Parathyroid adenoma (tissue), 2 donors: ENCODE measurements around the gene MYLK.

Experiments
- H2AFZ ChIP-seq: fragments of 300-600 bp; sonication (generic); one replicate; pipeline ENCODE4 v1.7.0; 2017; ENCODE audit warnings: antibody characterized with exemption, mild to moderate bottlenecking
- H3K27ac ChIP-seq: fragments of 300-600 bp; sonication (generic); one replicate; pipeline ENCODE4 v1.7.0; 2017
- H3K27me3 ChIP-seq: fragments of 300-600 bp; sonication (generic); one replicate; pipeline ENCODE4 v1.7.0; 2017; ENCODE audit warnings: low read length; ENCODE audit not compliant: control insufficient read depth, insufficient read depth
- H3K36me3 ChIP-seq: fragments of 300-600 bp; sonication (generic); one replicate; pipeline ENCODE4 v1.7.0; 2017; ENCODE audit warnings: low read length; ENCODE audit not compliant: control insufficient read depth, insufficient read depth
- H3K4me1 ChIP-seq: fragments of 300-600 bp; sonication (generic); one replicate; pipeline ENCODE4 v1.7.0; 2017; ENCODE audit warnings: control low read depth
- H3K4me2 ChIP-seq: fragments of 300-600 bp; sonication (generic); one replicate; pipeline ENCODE4 v1.7.0; 2017; ENCODE audit warnings: low read length
- H3K4me3 ChIP-seq: fragments of 300-600 bp; sonication (generic); one replicate; pipeline ENCODE4 v1.7.0; 2017; ENCODE audit warnings: low read depth, low read length
- H3K79me2 ChIP-seq: fragments of 300-600 bp; sonication (generic); one replicate; pipeline ENCODE4 v1.7.0; 2017; ENCODE audit warnings: control low read depth
- H3K9ac ChIP-seq: fragments of 300-600 bp; sonication (generic); one replicate; pipeline ENCODE4 v1.7.0; 2017; ENCODE audit warnings: mild to moderate bottlenecking
- H3K9me3 ChIP-seq: fragments of 300-600 bp; sonication (generic); one replicate; pipeline ENCODE4 v1.7.0; 2017; ENCODE audit warnings: low read length; ENCODE audit not compliant: control insufficient read depth
- TF ChIP-seq, protein P1 (sequence below): fragments of 300-600 bp; sonication (generic); IDR thresholded peaks from one replicate; pipeline ENCODE4 v1.7.0; 2017; ENCODE audit warnings: antibody characterized with exemption, mild to moderate bottlenecking
- donor health status: primary hyperparathyroidism.

The MYLK gene

DNA sequence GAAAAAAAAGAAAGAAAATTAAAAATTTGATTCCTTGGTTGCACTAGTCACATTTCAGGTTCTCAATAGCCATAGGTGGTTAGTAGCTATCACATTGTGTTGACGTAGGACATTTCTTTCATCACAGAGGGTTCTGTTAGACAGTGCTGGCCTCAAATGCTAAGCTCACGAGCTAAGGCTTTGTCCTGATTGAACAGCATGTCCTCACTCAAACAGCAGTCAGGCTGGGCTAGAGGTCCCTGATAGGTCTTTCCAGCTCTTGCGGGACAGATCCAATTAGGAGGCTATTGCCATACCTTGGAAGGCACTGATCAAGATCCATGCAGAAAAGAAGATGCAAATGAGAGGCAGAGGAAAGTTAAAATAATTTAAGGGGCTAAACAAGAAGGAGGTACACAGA is 213.4 kb downstream of the MYLK start:
- Histone ChIP-seq H3K4me3 (no peak overlapping the region), H3K9me3 (no peaks in the 10 kb centered on the region), H3K9ac (no peak overlapping the region), H3K36me3 (no peaks in the 10 kb centered on the region), H3K27me3 (no peaks in the 10 kb centered on the region), H3K27ac (no peak overlapping the region), H2AFZ (no peak overlapping the region), H3K4me1 (no peaks in the 10 kb centered on the region), H3K79me2 (no peaks in the 10 kb centered on the region), H3K4me2 (no peak overlapping the region)
- TF ChIP-seq, protein P1, sequence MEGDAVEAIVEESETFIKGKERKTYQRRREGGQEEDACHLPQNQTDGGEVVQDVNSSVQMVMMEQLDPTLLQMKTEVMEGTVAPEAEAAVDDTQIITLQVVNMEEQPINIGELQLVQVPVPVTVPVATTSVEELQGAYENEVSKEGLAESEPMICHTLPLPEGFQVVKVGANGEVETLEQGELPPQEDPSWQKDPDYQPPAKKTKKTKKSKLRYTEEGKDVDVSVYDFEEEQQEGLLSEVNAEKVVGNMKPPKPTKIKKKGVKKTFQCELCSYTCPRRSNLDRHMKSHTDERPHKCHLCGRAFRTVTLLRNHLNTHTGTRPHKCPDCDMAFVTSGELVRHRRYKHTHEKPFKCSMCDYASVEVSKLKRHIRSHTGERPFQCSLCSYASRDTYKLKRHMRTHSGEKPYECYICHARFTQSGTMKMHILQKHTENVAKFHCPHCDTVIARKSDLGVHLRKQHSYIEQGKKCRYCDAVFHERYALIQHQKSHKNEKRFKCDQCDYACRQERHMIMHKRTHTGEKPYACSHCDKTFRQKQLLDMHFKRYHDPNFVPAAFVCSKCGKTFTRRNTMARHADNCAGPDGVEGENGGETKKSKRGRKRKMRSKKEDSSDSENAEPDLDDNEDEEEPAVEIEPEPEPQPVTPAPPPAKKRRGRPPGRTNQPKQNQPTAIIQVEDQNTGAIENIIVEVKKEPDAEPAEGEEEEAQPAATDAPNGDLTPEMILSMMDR = no peak

DNA sequence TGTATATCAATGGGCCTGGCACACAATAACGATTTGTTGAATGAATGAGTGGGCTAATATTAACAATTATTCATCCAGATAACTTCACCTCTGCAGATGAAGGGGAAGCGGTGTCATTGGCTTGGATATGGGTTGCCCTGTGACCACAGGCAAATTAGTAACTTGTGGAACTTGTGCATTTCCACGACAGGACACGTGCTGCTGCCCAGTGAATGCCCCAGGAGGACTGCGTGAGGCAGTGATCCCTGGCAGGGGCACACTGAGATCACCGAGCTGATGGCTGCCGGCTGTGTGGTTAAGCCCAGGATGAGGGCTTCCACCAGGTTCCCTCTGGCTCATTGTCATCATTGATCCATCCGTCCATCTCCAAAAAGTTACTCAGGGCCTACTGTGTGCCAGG is 215.2 kb downstream of the MYLK start:
- no peak overlapping the region for H3K27ac ChIP-seq
- TF ChIP-seq, protein P1 = no peak
- no peaks in the 10 kb centered on the region for H3K36me3 ChIP-seq

DNA sequence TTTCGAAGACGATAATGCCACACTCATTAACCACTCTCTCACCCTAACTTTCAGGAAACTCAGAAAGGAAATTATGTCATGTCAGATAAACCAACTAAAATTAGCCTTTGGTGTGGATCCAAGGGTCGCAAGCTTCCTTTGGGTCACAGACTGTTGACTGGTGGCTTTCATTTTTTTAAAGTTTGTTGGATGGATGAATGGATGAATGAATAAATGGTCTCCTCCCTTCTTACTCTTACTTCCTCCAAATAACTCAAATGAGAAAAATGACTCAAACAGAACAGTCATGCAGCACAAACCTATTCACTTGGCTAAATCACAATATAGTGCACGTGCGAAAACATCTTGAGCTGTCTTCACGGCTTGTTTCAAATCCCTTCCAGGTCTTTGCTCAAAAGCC is 216.3 kb downstream of the MYLK start:
- H3K27me3 ChIP-seq = no peaks in the 10 kb centered on the region
- TF ChIP-seq, protein P1 = no peak
- no peak overlapping the region for H3K9ac ChIP-seq
- H3K4me1 ChIP-seq = no peaks in the 10 kb centered on the region
- no peaks in the 10 kb centered on the region for H3K9me3 ChIP-seq
- no peak overlapping the region for H3K4me3 ChIP-seq
- no peak overlapping the region for H3K27ac ChIP-seq
- no peak overlapping the region for H3K4me2 ChIP-seq
- H2AFZ ChIP-seq = no peak overlapping the region
- H3K79me2 ChIP-seq = no peaks in the 10 kb centered on the region
- no peaks in the 10 kb centered on the region for H3K36me3 ChIP-seq

More for the DNA sequence above, 215.2 kb downstream of the MYLK start:
- Histone ChIP-seq H3K4me2 (no peak overlapping the region), H2AFZ (no peak overlapping the region), H3K9ac (no peak overlapping the region), H3K4me1 (no peaks in the 10 kb centered on the region), H3K9me3 (no peaks in the 10 kb centered on the region), H3K27me3 (no peaks in the 10 kb centered on the region), H3K4me3 (no peak overlapping the region), H3K79me2 (no peaks in the 10 kb centered on the region)

DNA sequence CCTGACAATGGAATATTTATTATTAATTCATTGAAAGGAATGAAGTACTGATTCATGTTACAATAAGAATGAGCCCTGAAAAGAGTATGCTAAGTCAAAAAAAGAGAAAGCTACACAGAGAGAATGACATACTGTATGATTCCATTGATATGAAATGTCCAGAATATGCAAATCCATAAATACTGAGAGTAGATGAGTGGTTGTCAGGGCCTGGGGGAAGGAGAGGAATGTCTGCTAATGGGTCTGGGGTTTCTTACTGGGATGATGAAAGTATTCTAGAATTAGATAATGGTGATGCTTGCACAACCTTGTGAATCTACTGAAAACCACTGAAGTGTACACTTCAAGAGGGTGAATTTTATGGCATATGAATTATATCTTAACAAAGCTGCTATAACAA is 219.4 kb downstream of the MYLK start:
- no peak overlapping the region for H3K27ac ChIP-seq

DNA sequence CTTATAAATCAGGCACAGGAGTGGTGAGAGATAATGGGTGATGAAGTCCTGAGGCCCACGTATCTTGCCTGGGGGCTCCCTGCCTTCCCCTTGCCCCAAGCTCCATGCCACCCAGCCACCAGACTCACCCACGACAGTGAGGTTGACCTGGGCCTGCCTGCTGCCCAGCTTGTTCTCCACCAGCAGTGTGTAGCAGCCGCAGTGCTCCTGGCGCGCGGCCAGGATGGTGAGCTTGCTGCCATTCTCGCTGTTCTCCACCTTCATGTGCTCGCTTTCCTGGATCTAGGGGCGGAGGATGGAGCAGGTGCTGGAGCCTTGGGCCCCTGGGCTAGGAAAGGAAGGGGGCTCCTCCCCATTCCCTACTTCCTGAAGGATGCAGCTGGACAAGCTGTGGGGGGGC is 220.2 kb downstream of the MYLK start:
- H3K4me1 ChIP-seq = peaks cover 16% of the 10 kb centered on the region
- no peaks in the 10 kb centered on the region for H3K9me3 ChIP-seq
- no peak overlapping the region for H3K4me2 ChIP-seq
- no peak overlapping the region for H3K27ac ChIP-seq
- no peak overlapping the region for H3K4me3 ChIP-seq
- TF ChIP-seq, protein P1 = no peak
- H3K79me2 ChIP-seq = no peaks in the 10 kb centered on the region
- no peak overlapping the region for H2AFZ ChIP-seq
- no peaks in the 10 kb centered on the region for H3K27me3 ChIP-seq
- H3K9ac ChIP-seq = no peak overlapping the region
- H3K36me3 ChIP-seq = no peaks in the 10 kb centered on the region

More for the DNA sequence above, 219.4 kb downstream of the MYLK start:
- Histone ChIP-seq H3K9me3 (no peaks in the 10 kb centered on the region), H3K4me3 (no peak overlapping the region), H3K4me2 (no peak overlapping the region), H3K36me3 (no peaks in the 10 kb centered on the region), H3K9ac (no peak overlapping the region), H3K27me3 (no peaks in the 10 kb centered on the region), H3K4me1 (peaks cover 16% of the 10 kb centered on the region), H3K79me2 (no peaks in the 10 kb centered on the region), H2AFZ (no peak overlapping the region)
- TF ChIP-seq, protein P1 = no peak
